HCT116 (cell line): ENCODE measurements around the gene HHIPL1. TPM values are rescaled to one million over a fixed set of nuclear protein-coding genes. Genes with fewer than 3 reads are reported as not detected.

Source experiments
- ATAC-seq: fragments of 200-7000 bp; cut with Tn5 transposase; 2 replicates; pipeline ENCODE4 v1.9.1; 2020; ENCODE audit warnings: mild to moderate bottlenecking, moderate library complexity
- BruUV-seq: library from RNA; stranded (reverse); fragments of 400-500 nt; replicated peaks from 2 replicates; lab custom pipeline; 2021; lab: Mats Ljungman, UMichigan
- CTCF ChIA-PET: fragments of 300-600 bp; sonication (Branson Sonifier 250); formaldehyde crosslinking; loops from one replicate; lab custom pipeline; 2021; ENCODE audit warnings: antibody characterized with exemption; lab: Charles Lee
- POLR2A ChIA-PET: fragments of 300-600, 350-600 bp; sonication (Branson Sonifier 250); formaldehyde crosslinking; loops from one replicate; lab custom pipeline; 2021; ENCODE audit warnings: antibody characterized with exemption; lab: Charles Lee
- RAD21 ChIA-PET, 2 experiments: fragments of 300-600 bp; sonication (Branson Sonifier 250); formaldehyde crosslinking; loops; one replicate each; lab custom pipeline; 2023; ENCODE audit warnings: low total read pairs in 2 of 2; ENCODE audit not compliant: uncharacterized antibody in 2 of 2, unreplicated experiment in 2 of 2, low non-redundant PET in 1 of 2; lab: Charles Lee
- DNase-seq: peaks from one replicate; pipeline ENCODE4 v3.0.0-alpha.2; 2010; ENCODE audit warnings: low read depth, low spot score
- H2AFZ ChIP-seq: fragments of 200-600 bp; shearing (Covaris generic), sonication (generic); 2 replicates; pipeline ENCODE4 v1.6.1; 2017; ENCODE audit warnings: low read depth, mixed run types, mixed read lengths, antibody characterized with exemption, low read length; ENCODE audit not compliant: poor library complexity, severe bottlenecking
- H3K27ac ChIP-seq: 2 replicates; pipeline ENCODE4 v1.5.1; 2012; ENCODE audit warnings: low read depth, low read length
- H3K27me3 ChIP-seq: fragments of 200-600 bp; sonication (generic); 2 replicates; pipeline ENCODE4 v1.6.1; 2016; ENCODE audit warnings: mixed run types, low read length, mixed read lengths; ENCODE audit not compliant: insufficient read depth
- H3K36me3 ChIP-seq, 2 experiments: fragments of 200-500 bp in 1 of 2; fragments of 200-600 bp in 1 of 2; sonication (Bioruptor generic) in 1 of 2; sonication (generic) in 1 of 2; 2 replicates each; pipeline versions ENCODE4 v1.5.1 to v1.6.1; 2014 to 2016; ENCODE audit warnings: low read length in 2 of 2, inconsistent platforms in 1 of 2, mixed read lengths in 1 of 2, mixed run types in 1 of 2; ENCODE audit not compliant: insufficient read depth in 2 of 2, control insufficient read depth in 1 of 2
- H3K4me1 ChIP-seq, 2 experiments: fragments of 200-600 bp in 1 of 2; sonication (generic) in 1 of 2; 2 replicates each; pipeline versions ENCODE4 v1.5.1 to v1.6.1; 2012 to 2017; ENCODE audit warnings: low read length in 2 of 2, inconsistent platforms in 1 of 2, mild to moderate bottlenecking in 1 of 2, mixed read lengths in 1 of 2, mixed run types in 1 of 2, moderate library complexity in 1 of 2; ENCODE audit not compliant: insufficient read depth in 2 of 2, control insufficient read depth in 1 of 2
- H3K4me2 ChIP-seq: fragments of 200-600 bp; sonication (generic); 2 replicates; pipeline ENCODE4 v1.6.1; 2017; ENCODE audit warnings: mixed run types, low read length, mixed read lengths
- H3K4me3 ChIP-seq, 2 experiments: fragments of 200-600 bp in 1 of 2; sonication (generic) in 1 of 2; replicated peaks in 1 of 2; 2 replicates each; pipeline ENCODE4 v1.5.1; 2011 to 2016; ENCODE audit warnings: low read length in 2 of 2, control low read depth in 1 of 2, low read depth in 1 of 2, mild to moderate bottlenecking in 1 of 2, mixed read lengths in 1 of 2, mixed run types in 1 of 2
- H3K79me2 ChIP-seq: fragments of 200-600 bp; sonication (generic); 2 replicates; pipeline ENCODE4 v1.6.1; 2017; ENCODE audit warnings: mild to moderate bottlenecking, mixed run types, low read length, moderate library complexity, mixed read lengths; ENCODE audit not compliant: insufficient read depth
- H3K9ac ChIP-seq: fragments of 200-600 bp; sonication (generic); 2 replicates; pipeline ENCODE4 v1.6.1; 2016; ENCODE audit warnings: low read length, mixed read lengths
- H3K9me2 ChIP-seq: fragments of 200-600 bp; sonication (generic), shearing (Covaris generic); 2 replicates; pipeline ENCODE4 v1.6.1; 2017; ENCODE audit warnings: mixed run types, mild to moderate bottlenecking, moderate library complexity; ENCODE audit not compliant: insufficient read depth
- H3K9me3 ChIP-seq, 2 experiments: fragments of 200-500 bp in 1 of 2; fragments of 200-600 bp in 1 of 2; sonication (Bioruptor generic) in 1 of 2; sonication (generic) in 1 of 2; 2 replicates each; pipeline ENCODE4 v1.6.1; 2014 to 2017; ENCODE audit warnings: low read length in 2 of 2, mixed read lengths in 2 of 2, inconsistent platforms in 1 of 2, low read depth in 1 of 2, mild to moderate bottlenecking in 1 of 2, mixed run types in 1 of 2, moderate library complexity in 1 of 2; ENCODE audit not compliant: control insufficient read depth in 1 of 2, insufficient read depth in 1 of 2
- H4K20me1 ChIP-seq: fragments of 200-600 bp; sonication (generic), shearing (Covaris generic); 2 replicates; pipeline ENCODE4 v1.6.1; 2017; ENCODE audit warnings: mixed run types, mild to moderate bottlenecking, moderate library complexity; ENCODE audit not compliant: insufficient read depth
- ELF1 ChIP-seq: IDR thresholded peaks from 2 replicates; pipeline ENCODE4 v1.6.1; 2012; ENCODE audit warnings: low read depth, borderline replicate concordance
- POLR2A ChIP-seq: IDR thresholded peaks from 2 replicates; pipeline ENCODE4 v1.7.0; 2011; ENCODE audit warnings: borderline replicate concordance; ENCODE audit not compliant: insufficient read depth, insufficient read length; ENCODE audit errors: extremely low read depth
- POLR2AphosphoS5 ChIP-seq: IDR thresholded peaks from 2 replicates; pipeline ENCODE4 v1.6.1; 2011; ENCODE audit warnings: mild to moderate bottlenecking, low read depth, low read length, moderate library complexity
- RAD21 ChIP-seq: IDR thresholded peaks from 2 replicates; pipeline ENCODE4 v1.6.1; 2012; ENCODE audit warnings: low read depth, mild to moderate bottlenecking
- SIN3A ChIP-seq: IDR thresholded peaks from 2 replicates; pipeline ENCODE4 v1.6.1; 2012; ENCODE audit warnings: low read depth
- SRF ChIP-seq: IDR thresholded peaks from 2 replicates; pipeline ENCODE4 v1.6.1; 2012; ENCODE audit warnings: low read depth
- TCF7L2 ChIP-seq: IDR thresholded peaks from 2 replicates; pipeline ENCODE4 v1.7.0; 2011; ENCODE audit warnings: borderline replicate concordance, inconsistent platforms; ENCODE audit not compliant: insufficient read depth, insufficient read length; ENCODE audit errors: extremely low read depth
- ZNF274 ChIP-seq: fragments of 200-500 bp; sonication (Bioruptor generic); IDR thresholded peaks from 2 replicates; pipeline ENCODE4 v1.6.1; 2014; ENCODE audit warnings: mild to moderate bottlenecking, low read depth, low read length, inconsistent platforms
- intact Hi-C: fragments of 100-400 bp; cut with micrococcal nuclease; formaldehyde crosslinking; loops from 2 replicates; pipeline ENCODE4 v1.10.0; 2022
- total RNA-seq: library from RNA; stranded (reverse); gene quantifications from one replicate; pipeline ENCODE4 v1.2.1, GENCODE V29; 2021; ENCODE audit not compliant: unreplicated experiment

HHIPL1 gene
- total RNA-seq, 1 experiment from 2014 or later, result not detected

DNA sequence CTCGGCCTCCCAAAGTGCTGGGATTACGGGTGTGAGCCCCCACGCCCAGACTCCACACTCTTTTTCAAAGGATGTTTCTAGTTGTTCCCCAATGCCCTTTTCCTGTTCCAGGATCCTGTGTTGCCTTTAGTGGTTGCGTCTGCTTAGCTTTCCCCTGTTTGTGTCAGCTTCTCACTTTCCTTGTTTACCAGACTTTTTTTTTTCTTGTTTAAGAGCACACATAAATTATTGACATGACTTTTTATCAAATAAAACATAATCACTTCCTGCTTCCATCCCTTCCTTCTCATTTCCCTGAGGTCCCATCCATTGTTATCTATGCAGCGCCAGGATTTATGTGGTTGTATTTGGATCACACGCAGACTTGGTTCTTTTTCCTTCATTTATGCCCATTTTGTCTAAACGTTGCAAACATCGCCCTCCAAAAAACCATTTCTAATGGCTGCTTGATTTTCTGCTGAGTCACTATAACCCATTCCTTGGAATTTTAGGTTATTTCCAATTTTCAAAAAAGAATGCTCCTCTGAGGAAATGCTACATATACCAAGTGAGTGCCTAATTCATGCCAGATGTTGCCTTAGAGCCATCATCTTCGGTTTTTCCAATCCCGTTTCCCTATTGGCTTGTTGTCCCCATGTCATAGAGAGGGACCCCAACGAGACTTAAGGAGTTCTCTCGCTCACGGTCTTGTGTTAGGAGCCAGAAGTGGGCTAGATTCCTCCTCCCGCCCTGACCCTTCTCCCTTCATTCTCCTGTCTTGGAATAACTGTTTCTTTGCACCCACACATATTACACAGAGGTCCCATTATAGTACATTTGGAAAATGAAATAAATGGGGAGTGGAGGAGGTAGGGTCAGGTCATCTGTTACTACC is 25.7 kb downstream of the HHIPL1 start:
- Histone ChIP-seq H3K27me3 (no peaks in the 10 kb centered on the region), H3K27ac (no peak overlapping the region), H3K79me2 (no peaks in the 10 kb centered on the region), H3K9me2 (no peaks in the 10 kb centered on the region), H3K9me3 (no peaks in the 10 kb centered on the region), H3K4me3 (no peak overlapping the region), H3K9ac (no peak overlapping the region), H3K4me1 (no peaks in the 10 kb centered on the region), H3K4me2 (no peak overlapping the region), H4K20me1 (no peaks in the 10 kb centered on the region), H3K36me3 (no peaks in the 10 kb centered on the region), H2AFZ (no peak overlapping the region)
- intact Hi-C loops, result no loop called here
- TF ChIP-seq ZNF274, result no peak
- no peak for TF ChIP-seq RAD21
- TF ChIP-seq POLR2AphosphoS5, result no peak
- no peak for TF ChIP-seq SRF
- no peak for TF ChIP-seq SIN3A
- no peak for TF ChIP-seq POLR2A
- TF ChIP-seq TCF7L2, result no peak
- TF ChIP-seq ELF1, result no peak
- ChIA-PET RAD21 (no interaction called here), POLR2A (no interaction called here), CTCF (interaction anchor here (1.3 kb wide), 1 partner anchor 13 kb away, joined by 3 read pairs; the partner anchor contains the start of gene CYP46A1)
- BruUV-seq, result no TSS peak
- DNase-seq (no peak), ATAC-seq (no peak)
